Measurements from ENCODE around the gene GRAMD4. TPM values are rescaled to one million over a fixed set of nuclear protein-coding genes. Genes with fewer than 3 reads are reported as not detected.

GRAMD4 gene
- total RNA-seq, 3 donors from 2014 or later, result 28.4 to 85.6 (median 61.0) TPM

- Histone ChIP-seq H3K27ac (peak overlapping the region in 1 of 2 donors; percentile 2), H3K4me1 (peaks cover 0 to 8% of the 10 kb centered on the region in 2 donors), H3K4me3 (no peak overlapping the region), H3K36me3 (no peaks in the 10 kb centered on the region), H3K27me3 (no peaks in the 10 kb centered on the region), H3K9me3 (no peaks in the 10 kb centered on the region)
- intact Hi-C loops (cut with DNase I; ENCODE audit: low total_unique reads), result no loop called here
- TF ChIP-seq POLR2A (IDR thresholded peaks at IDR 0.05) (no peak), POLR2AphosphoS5 (IDR thresholded peaks at IDR 0.05) (no peak), CTCF (IDR thresholded peaks at IDR 0.05) (no peak)
- no peak for DNase-seq (ENCODE audit: low spot score in 2 of 2)
Measured at GRCh38 chr22:46596032-46596441, 24.1 kb upstream of the GRAMD4 start.

GRCh38 chr22:46596819-46597218, 23.4 kb upstream of the GRAMD4 start:
- no peaks in the 10 kb centered on the region for H3K36me3 ChIP-seq
- peaks cover 0 to 8% of the 10 kb centered on the region in 2 donors for H3K4me1 ChIP-seq
- intact Hi-C loops (cut with DNase I; ENCODE audit: low total_unique reads), result no loop called here
- peak overlapping the region; percentile 2 to 55 for H3K27ac ChIP-seq
- TF ChIP-seq CTCF (IDR thresholded peaks at IDR 0.05) (peak in 2 of 3 donors; percentile 8 to 21), POLR2A (IDR thresholded peaks at IDR 0.05) (no peak)
- peak; percentile 63 to 77 for DNase-seq (ENCODE audit: low spot score in 2 of 2)
- H3K9me3 ChIP-seq, result no peaks in the 10 kb centered on the region
- no peaks in the 10 kb centered on the region for H3K27me3 ChIP-seq
- no peak overlapping the region for H3K4me3 ChIP-seq

GRCh38 chr22:46598224-46598623, 22.0 kb upstream of the GRAMD4 start:
- intact Hi-C loops (cut with DNase I; ENCODE audit: low total_unique reads), result no loop called here
- H3K9me3 ChIP-seq, result no peaks in the 10 kb centered on the region
- H3K27ac ChIP-seq, result peak overlapping the region; percentile 0 to 58
- peaks cover 0 to 8% of the 10 kb centered on the region in 2 donors for H3K4me1 ChIP-seq
- no peaks in the 10 kb centered on the region for H3K27me3 ChIP-seq
- no peak for DNase-seq (ENCODE audit: low spot score in 2 of 2)
- no peak for TF ChIP-seq POLR2AphosphoS5 (IDR thresholded peaks at IDR 0.05)
- TF ChIP-seq CTCF (IDR thresholded peaks at IDR 0.05), result no peak
- no peak for TF ChIP-seq POLR2A (IDR thresholded peaks at IDR 0.05)
- H3K4me3 ChIP-seq, result no peak overlapping the region
- no peaks in the 10 kb centered on the region for H3K36me3 ChIP-seq

- no peak for TF ChIP-seq CTCF (IDR thresholded peaks at IDR 0.05)
- TF ChIP-seq POLR2AphosphoS5 (IDR thresholded peaks at IDR 0.05), result no peak
- TF ChIP-seq POLR2A (IDR thresholded peaks at IDR 0.05), result no peak
- Histone ChIP-seq H3K27me3 (no peaks in the 10 kb centered on the region), H3K27ac (peak overlapping the region; percentile 0 to 58), H3K4me1 (peaks cover 0 to 8% of the 10 kb centered on the region in 2 donors), H3K9me3 (no peaks in the 10 kb centered on the region), H3K4me3 (no peak overlapping the region), H3K36me3 (no peaks in the 10 kb centered on the region)
- no peak for DNase-seq (ENCODE audit: low spot score in 2 of 2)
- intact Hi-C loops (cut with DNase I; ENCODE audit: low total_unique reads), result no loop called here
Measured at GRCh38 chr22:46598737-46599424, 21.3 kb upstream of the GRAMD4 start.

- DNase-seq (ENCODE audit: low spot score in 2 of 2), result no peak
- Histone ChIP-seq H3K36me3 (no peaks in the 10 kb centered on the region), H3K9me3 (no peaks in the 10 kb centered on the region), H3K27ac (no peak overlapping the region), H3K4me3 (no peak overlapping the region), H3K4me1 (peaks cover 0 to 8% of the 10 kb centered on the region in 2 donors), H3K27me3 (no peaks in the 10 kb centered on the region)
- TF ChIP-seq POLR2A (IDR thresholded peaks at IDR 0.05), result no peak
- TF ChIP-seq POLR2AphosphoS5 (IDR thresholded peaks at IDR 0.05), result no peak
- no peak for TF ChIP-seq CTCF (IDR thresholded peaks at IDR 0.05)
- intact Hi-C loops (cut with DNase I; ENCODE audit: low total_unique reads), result no loop called here
Measured at GRCh38 chr22:46600273-46600796, 19.9 kb upstream of the GRAMD4 start.

All from breast epithelium (tissue), 4 donors.